DMS53 treated with DMSO at 0.1 percent for 48 hours (cell line): Measurements from ENCODE around the gene N4BP3.
"Not testable (repeated sequence)": the region's sequence is repeated elsewhere in the genome, so short reads cannot be mapped to it uniquely, and the experiment has no call there.

Experiments used
- DNase-seq: peaks from one replicate; lab custom pipeline; 2025; ENCODE audit not compliant: unreplicated experiment; lab: John Stamatoyannopoulos, UW

Gene N4BP3

GRCh38 chr5:178121391-178122276 lies 8.3 kb downstream of the N4BP3 start:
- DNase-seq = peak; percentile 55

DNA sequence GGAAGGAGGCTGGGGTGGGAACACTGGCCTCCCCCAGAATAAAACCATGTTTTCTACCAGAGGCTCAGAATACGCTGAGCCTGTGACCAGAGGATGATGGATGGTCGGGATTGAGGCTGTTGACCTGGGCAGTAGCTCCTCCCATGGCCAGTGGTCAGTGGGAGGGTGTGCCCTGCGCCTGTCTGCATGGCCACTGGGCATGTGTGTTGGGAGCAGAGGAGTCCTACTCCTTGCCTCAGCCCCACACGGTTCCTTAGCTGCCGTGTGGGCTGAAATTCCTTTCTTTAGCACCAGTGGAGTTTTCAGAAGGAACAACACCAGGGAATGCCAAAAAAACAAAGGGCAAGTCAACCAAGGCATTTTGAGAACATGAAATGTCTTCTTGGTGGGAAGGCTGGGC lies 9.0 kb downstream of the N4BP3 start:
- DNase-seq = no peak

GRCh38 chr5:178123094-178123965 lies 10.0 kb downstream of the N4BP3 start:
- no peak for DNase-seq

- no peak for DNase-seq
Observed at GRCh38 chr5:178123966-178124925, 10.9 kb downstream of the N4BP3 start.

GRCh38 chr5:178125253-178125906 lies 12.0 kb downstream of the N4BP3 start:
- no peak for DNase-seq

GRCh38 chr5:178126556-178126955 lies 13.2 kb downstream of the N4BP3 start:
- DNase-seq = no peak

GRCh38 chr5:178127300-178128009 lies 14.1 kb downstream of the N4BP3 start:
- not testable (repeated sequence) for DNase-seq

- DNase-seq = no peak
Observed at GRCh38 chr5:178129296-178129695, 16.0 kb downstream of the N4BP3 start.

DNA sequence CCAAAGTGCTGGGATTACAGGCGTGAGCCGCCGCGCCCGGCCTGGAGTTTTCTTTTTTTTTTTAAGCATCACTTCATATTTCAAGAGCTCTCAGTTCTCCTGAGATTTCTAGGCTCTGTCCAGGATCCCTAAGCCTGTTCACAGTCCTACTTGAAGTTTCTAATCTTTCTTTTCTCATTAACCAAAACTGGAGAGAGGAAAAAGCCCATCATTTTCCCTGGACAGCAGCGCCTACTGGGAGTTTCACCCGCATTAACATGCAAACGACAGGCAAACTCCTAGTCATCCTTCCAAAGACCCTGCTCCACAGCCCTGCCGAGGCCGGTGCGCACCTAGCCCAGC lies 16.9 kb downstream of the N4BP3 start:
- DNase-seq = peak; percentile 70

DNA sequence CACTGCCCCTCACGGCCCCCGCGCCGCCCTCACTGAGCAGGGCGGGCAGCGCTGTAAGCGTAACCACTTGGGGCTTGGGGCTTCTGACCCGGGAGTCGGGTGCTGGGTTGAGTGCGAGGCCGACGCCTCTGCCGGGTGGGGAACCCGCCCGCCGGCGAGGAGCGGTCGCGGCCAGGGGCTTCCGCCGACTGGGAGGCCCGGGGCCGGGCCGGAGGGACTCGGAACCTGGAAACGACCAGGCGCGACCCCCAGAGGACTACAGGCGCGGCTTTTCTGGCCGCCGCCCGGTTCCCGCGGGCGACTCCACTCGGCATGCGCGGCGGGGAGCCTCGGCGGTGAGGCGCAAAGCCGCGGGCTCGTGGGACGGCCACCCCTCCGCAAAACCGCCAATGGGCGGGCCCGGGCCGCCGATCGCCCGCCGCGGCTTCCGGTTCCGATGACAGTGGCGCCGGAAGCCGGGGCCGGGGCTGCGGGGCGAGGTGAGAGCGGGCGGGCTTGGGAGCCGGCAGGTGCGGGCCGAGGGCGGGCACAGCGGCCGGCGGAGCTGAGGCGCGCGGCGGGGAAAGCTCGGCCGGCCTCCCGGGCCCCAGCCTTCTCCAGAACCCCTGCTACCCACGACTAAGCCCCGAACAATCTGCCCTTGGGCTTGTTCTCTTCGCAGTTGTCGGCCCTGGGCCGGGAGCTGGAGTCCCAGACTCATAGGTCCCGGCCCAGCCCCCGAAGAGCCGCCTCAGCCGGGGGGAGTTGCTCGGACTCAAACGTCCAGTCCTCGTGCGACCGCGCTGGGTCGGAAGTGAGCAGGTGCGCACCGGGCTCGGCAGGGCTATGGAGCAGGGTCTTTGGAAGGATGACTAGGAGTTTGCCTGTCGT lies 17.5 kb downstream of the N4BP3 start, which contains the start of gene RMND5B:
RMND5B (plus strand) TSS at position 439 of the 870 bp plus-strand sequence. CDS start 7,106 bp downstream, outside the sequence.
- peak; percentile 83 for DNase-seq

DNA sequence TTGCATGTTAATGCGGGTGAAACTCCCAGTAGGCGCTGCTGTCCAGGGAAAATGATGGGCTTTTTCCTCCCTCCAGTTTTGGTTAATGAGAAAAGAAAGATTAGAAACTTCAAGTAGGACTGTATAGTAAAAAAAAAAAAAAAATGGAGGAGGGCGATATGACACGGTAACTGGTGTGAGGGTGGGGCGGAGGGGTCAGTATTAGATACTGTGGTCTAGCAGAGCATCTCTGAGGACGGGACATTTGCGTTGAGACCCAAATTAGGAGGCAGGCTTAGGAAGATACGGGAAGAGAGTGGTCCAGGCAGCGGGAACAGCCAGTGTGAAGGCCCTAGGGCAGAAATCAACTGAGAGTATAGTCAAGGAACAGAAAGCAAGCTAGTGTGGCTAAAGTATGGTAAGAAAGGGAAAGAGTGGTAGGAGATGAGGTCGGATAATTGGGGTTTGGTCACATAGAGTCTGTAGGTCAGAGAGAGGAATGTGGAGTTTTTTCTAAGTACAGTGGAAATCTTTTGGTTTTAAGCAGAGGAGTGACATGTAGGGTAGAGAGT lies 18.2 kb downstream of the N4BP3 start:
- DNase-seq = no peak

DNA sequence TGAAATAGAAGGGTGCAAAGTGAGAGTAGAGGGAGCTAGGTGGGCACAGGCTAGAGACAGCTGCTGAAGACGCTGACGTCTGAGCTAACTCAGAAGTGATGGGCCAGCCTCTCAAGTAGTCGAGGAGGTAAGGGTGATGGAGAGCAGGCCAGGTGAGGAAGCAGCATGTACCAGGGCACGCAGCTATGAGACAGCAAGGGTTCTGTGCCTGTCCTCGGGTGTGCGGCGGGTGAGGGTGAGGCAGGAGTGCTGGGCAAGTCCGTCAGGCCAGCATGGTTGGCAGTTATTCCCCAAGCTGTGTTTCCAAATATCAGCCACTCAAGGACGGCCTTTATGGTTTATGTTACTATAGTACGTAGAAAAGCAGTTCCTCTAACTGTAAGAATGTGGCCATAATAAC lies 23.7 kb downstream of the N4BP3 start:
- DNase-seq = no peak

GRCh38 chr5:178137991-178138390 lies 24.7 kb downstream of the N4BP3 start:
- no peak for DNase-seq

DNA sequence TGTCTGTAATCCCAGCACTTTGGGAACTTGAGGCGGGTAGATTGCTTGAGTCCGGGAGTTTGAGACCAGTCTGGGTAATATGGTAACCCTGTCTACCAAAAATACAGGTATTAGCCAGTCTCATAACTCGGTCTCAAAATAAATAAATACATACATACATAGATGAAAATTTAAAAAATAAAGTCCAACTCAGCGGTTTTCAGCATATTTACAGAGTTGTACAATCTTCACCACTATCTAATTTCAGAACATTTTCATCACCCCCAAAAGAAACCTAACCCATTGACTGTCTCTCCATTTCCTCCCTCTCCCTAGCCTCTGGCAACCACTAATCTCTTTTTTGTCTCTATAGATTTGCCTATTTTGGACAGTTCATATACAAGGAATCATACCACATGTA lies 28.2 kb downstream of the N4BP3 start:
- DNase-seq = no peak

DNA sequence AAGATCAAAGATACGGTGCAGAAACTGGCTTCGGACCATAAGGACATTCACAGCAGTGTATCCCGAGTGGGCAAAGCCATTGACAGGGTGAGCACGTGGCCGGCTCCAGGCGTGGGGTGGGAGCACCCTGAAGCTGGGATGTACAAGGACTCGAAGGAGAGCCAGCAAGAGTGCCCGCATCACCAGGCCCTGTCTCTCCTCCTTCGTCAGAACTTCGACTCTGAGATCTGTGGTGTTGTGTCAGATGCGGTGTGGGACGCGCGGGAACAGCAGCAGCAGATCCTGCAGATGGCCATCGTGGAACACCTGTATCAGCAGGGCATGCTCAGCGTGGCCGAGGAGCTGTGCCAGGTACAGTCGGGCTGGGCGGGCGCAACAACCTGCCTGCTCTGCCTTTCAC lies 29.3 kb downstream of the N4BP3 start:
- DNase-seq = no peak

- no peak for DNase-seq
Observed at GRCh38 chr5:178143246-178143645, 29.9 kb downstream of the N4BP3 start.

DNA sequence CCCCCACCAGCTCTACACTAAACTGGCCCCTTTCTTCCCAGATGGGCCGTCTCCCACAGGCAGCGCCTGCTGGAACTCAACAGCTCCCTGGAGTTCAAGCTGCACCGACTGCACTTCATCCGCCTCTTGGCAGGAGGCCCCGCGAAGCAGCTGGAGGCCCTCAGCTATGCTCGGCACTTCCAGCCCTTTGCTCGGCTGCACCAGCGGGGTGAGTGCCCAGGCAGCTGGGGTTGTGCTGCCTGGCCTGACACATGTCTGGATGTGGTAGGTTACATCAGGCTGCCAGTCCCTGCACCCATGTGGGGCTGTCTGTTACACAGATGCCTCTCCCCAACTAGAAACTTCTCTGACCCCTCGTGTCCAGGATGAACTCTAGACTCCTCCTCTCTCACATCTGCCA lies 30.6 kb downstream of the N4BP3 start:
- DNase-seq = no peak
